ENCODE results near the gene SAMHD1.

SAMHD1 gene

DNA sequence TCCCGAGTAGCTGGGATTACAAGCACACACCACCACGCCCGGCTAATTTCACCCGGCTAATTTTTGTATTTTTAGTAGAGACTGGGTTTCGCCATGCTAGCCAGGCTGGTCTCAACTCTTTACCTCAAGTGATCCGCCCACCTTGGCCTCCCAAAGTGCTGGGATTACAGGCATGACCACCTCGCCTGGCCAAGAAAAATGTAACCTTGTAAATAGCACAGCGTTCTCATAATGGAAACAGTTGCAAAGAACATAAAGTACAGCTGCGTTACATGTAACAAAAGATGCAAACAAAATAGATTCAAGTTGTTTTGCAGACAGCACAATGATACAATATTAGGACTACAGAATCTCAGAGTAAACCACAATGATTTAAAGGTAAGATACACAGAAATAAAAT lies 60.9 kb downstream of the SAMHD1 start:
- TF ChIP-seq MYC (IDR thresholded peaks at IDR 0.05; ENCODE audit: low read depth, low read length) (no peak), POLR2A (IDR thresholded peaks at IDR 0.05; ENCODE audit: extremely low read depth, insufficient read length) (no peak)
- TF ChIP-seq, protein P1, sequence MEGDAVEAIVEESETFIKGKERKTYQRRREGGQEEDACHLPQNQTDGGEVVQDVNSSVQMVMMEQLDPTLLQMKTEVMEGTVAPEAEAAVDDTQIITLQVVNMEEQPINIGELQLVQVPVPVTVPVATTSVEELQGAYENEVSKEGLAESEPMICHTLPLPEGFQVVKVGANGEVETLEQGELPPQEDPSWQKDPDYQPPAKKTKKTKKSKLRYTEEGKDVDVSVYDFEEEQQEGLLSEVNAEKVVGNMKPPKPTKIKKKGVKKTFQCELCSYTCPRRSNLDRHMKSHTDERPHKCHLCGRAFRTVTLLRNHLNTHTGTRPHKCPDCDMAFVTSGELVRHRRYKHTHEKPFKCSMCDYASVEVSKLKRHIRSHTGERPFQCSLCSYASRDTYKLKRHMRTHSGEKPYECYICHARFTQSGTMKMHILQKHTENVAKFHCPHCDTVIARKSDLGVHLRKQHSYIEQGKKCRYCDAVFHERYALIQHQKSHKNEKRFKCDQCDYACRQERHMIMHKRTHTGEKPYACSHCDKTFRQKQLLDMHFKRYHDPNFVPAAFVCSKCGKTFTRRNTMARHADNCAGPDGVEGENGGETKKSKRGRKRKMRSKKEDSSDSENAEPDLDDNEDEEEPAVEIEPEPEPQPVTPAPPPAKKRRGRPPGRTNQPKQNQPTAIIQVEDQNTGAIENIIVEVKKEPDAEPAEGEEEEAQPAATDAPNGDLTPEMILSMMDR (IDR thresholded peaks at IDR 0.05; ENCODE audit: low read depth, low read length) = no peak
- TF ChIP-seq, protein P2, sequence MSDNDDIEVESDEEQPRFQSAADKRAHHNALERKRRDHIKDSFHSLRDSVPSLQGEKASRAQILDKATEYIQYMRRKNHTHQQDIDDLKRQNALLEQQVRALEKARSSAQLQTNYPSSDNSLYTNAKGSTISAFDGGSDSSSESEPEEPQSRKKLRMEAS (IDR thresholded peaks at IDR 0.05; ENCODE audit: low read depth, low read length) = no peak
- DNase-seq (ENCODE audit: low read depth) = no peak
- H3K4me3 ChIP-seq (ENCODE audit: low read depth, low read length) = no peak overlapping the region

DNA sequence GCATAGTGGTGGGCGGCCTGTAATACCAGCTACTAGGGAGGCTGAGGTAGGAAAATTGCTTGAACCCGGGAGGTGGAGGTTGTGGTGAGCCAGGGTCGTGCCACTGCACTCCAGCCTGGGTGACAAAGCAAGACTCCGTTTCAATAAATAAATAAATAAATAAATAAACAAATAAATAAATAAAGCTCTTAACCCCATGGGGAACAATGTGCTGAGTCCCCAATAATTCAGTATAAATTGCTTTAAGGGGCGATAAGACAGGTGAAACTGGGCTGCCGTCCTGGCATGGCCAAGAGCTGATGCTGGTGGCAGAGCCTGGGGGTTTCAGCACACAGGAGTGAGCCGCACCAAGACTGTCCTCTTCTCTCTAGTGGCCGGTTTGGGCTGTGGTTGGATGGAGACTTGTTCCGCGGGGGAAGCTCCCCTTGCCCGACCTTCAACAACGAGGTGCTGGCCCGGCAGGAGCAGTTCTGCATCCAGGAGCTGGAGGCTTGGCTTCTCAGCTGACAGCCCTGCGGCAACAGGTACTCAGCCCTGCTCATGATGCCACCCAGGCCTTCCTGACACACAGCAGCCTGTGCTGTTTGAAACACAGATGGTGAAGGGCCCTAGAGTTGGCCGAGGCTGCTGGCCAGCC lies 62.5 kb downstream of the SAMHD1 start:
- DNase-seq (ENCODE audit: low read depth) = no peak
- no peak overlapping the region for H3K4me3 ChIP-seq (ENCODE audit: low read depth, low read length)
- no peak for TF ChIP-seq MYC (IDR thresholded peaks at IDR 0.05; ENCODE audit: low read depth, low read length)
- TF ChIP-seq POLR2A (IDR thresholded peaks at IDR 0.05; ENCODE audit: extremely low read depth, insufficient read length) = no peak
- TF ChIP-seq, protein P2 (IDR thresholded peaks at IDR 0.05; ENCODE audit: low read depth, low read length) = no peak
- TF ChIP-seq, protein P1 (IDR thresholded peaks at IDR 0.05; ENCODE audit: low read depth, low read length) = no peak

DNA sequence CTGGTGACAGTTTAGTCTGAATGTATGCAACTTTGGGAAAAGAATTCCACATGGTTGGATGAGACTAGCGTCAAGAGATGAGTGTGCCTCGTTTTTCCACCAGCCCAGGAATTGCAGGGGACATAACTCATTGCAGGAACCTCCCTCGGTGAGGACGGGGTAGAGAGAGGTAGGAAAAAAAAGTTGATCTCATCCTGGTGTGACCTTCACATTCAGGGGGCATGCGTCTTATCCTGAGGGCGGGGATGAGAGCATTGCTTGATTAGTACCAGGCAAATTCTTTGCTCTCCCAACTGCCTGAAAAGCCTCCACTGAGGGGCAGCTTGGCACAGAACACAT lies 63.8 kb downstream of the SAMHD1 start:
- TF ChIP-seq, protein P2 (IDR thresholded peaks at IDR 0.05; ENCODE audit: low read depth, low read length) = no peak
- TF ChIP-seq MYC (IDR thresholded peaks at IDR 0.05; ENCODE audit: low read depth, low read length) = no peak
- TF ChIP-seq, protein P1 (IDR thresholded peaks at IDR 0.05; ENCODE audit: low read depth, low read length) = no peak
- no peak for TF ChIP-seq POLR2A (IDR thresholded peaks at IDR 0.05; ENCODE audit: extremely low read depth, insufficient read length)
- DNase-seq (ENCODE audit: low read depth) = no peak
- H3K4me3 ChIP-seq (ENCODE audit: low read depth, low read length) = no peak overlapping the region

DNA sequence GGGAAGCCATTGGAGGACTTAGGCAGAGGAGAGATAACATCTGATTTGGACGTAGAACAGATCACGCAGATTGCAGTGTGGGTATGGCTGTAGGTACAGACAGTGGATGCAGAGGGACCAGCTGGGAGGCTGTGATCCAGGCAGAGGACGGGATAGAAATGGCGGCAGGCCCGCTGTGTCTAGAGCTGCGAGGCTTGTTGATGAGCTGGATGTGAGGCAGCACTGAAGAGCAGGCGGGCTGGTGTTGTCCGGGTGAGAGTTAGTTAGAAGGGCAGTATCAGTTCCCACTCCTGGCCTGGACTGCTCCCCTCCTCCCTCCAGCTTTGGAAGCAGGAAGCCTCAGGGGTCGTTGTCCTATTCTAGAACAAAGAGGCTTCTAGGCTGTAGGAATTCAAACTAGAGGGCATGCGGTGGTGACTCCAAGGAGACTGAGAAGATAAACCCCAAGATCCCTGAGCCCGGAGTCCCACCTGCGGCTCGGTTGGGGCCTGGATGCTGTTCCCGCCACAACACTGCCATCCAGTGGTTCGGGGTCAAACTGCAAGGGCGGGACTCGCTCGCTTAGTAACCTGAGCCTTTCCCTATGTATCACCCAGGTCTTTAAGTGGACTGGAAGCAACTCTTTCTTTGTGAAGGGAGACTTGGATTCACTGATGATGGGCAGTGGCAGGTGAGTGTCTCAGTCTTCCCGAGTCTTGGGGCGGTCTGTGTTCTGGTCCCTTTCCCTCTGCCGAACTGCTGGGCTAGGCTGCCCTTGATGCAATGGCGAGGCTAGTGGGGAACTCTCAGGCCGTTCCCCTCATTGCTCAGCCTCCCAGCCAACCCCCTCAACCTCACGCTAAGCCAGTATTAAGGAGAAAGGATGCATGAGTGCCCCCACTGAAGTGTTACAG lies 64.4 kb downstream of the SAMHD1 start:
- no peak overlapping the region for H3K4me3 ChIP-seq (ENCODE audit: low read depth, low read length)
- peak; percentile 80 for DNase-seq (ENCODE audit: low read depth)
- TF ChIP-seq, protein P2 (IDR thresholded peaks at IDR 0.05; ENCODE audit: low read depth, low read length) = 0 out of 2 replicates have a peak, but pooled peaks have one; percentile 39
- TF ChIP-seq, protein P1 (IDR thresholded peaks at IDR 0.05; ENCODE audit: low read depth, low read length) = peak; percentile 98
- peak; percentile 55; the same call in 1 of the 2 replicates for TF ChIP-seq MYC (IDR thresholded peaks at IDR 0.05; ENCODE audit: low read depth, low read length)
- TF ChIP-seq POLR2A (IDR thresholded peaks at IDR 0.05; ENCODE audit: extremely low read depth, insufficient read length) = no peak

DNA sequence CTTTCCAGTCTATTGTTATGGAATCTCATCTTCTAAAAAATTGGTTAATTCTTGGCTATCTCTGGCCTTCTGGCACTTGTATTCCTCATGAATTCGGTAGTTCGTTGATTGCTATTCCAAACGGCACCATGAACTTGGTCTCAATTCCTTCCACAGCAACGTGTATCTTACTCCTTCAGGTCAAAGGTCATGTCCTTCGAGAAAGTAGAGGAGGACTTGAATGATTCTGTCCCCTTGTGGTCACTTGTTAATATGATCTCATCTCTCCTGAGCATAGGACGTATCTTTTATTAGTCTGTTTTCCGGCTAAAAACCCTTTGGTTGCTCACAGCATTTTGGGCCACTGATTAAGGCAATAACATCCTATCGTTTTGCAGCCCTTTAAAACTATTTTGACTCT lies 66.2 kb downstream of the SAMHD1 start:
- no peak overlapping the region for H3K4me3 ChIP-seq (ENCODE audit: low read depth, low read length)
- no peak for DNase-seq (ENCODE audit: low read depth)
- TF ChIP-seq, protein P1 (IDR thresholded peaks at IDR 0.05; ENCODE audit: low read depth, low read length) = no peak
- TF ChIP-seq, protein P2 (IDR thresholded peaks at IDR 0.05; ENCODE audit: low read depth, low read length) = no peak
- no peak for TF ChIP-seq POLR2A (IDR thresholded peaks at IDR 0.05; ENCODE audit: extremely low read depth, insufficient read length)
- no peak for TF ChIP-seq MYC (IDR thresholded peaks at IDR 0.05; ENCODE audit: low read depth, low read length)

Measured in NB4 (cell line).